Stimulated activated naive CD8-positive, alpha-beta T cell treated with anti-CD3 and anti-CD28 coated beads, Interleukin-15, amount 100 ng/mL, for 72 hours (primary cell): ENCODE measurements around the gene CABP1.

Experiments used
- ATAC-seq: fragments of 150-1000 bp; cut with Tn5 transposase; 2 replicates; pipeline ENCODE4 v1.10.0; 2021; ENCODE audit warnings: mild to moderate bottlenecking, moderate library complexity
- DNase-seq, 2 donors: peaks; one replicate each; pipeline ENCODE4 v3.0.0; 2021 to 2022
- H3K27ac Mint-ChIP-seq, 2 donors: one replicate each; pipeline ENCODE4 v1.8.0; 2022; ENCODE audit warnings: mild to moderate bottlenecking in 2 of 2, mixed read lengths in 2 of 2, moderate library complexity in 2 of 2
- H3K27me3 Mint-ChIP-seq: one replicate; pipeline ENCODE4 v1.8.0; 2022; ENCODE audit warnings: mixed read lengths
- H3K4me1 Mint-ChIP-seq: one replicate; pipeline ENCODE4 v1.8.0; 2022; ENCODE audit warnings: mild to moderate bottlenecking, mixed read lengths
- H3K4me3 Mint-ChIP-seq, 2 donors: one replicate each; pipeline ENCODE4 v1.8.0; 2022; ENCODE audit warnings: mild to moderate bottlenecking in 2 of 2, mixed read lengths in 2 of 2, moderate library complexity in 1 of 2
- H3K9me3 Mint-ChIP-seq, 2 donors: one replicate each; pipeline ENCODE4 v1.8.0; 2022; ENCODE audit warnings: mixed read lengths in 2 of 2

Gene CABP1

GRCh38 chr12:120692524-120693033, 52.2 kb downstream of the CABP1 start:
- H3K27ac Mint-ChIP-seq, result peak overlapping the region in 1 of 2 donors; percentile 51
- no peak for DNase-seq
- no peaks in the 10 kb centered on the region for H3K9me3 Mint-ChIP-seq
- H3K4me1 Mint-ChIP-seq, result peaks cover 59% of the 10 kb centered on the region
- no peaks in the 10 kb centered on the region for H3K27me3 Mint-ChIP-seq
- no peak overlapping the region for H3K4me3 Mint-ChIP-seq
- ATAC-seq, result no peak

DNA sequence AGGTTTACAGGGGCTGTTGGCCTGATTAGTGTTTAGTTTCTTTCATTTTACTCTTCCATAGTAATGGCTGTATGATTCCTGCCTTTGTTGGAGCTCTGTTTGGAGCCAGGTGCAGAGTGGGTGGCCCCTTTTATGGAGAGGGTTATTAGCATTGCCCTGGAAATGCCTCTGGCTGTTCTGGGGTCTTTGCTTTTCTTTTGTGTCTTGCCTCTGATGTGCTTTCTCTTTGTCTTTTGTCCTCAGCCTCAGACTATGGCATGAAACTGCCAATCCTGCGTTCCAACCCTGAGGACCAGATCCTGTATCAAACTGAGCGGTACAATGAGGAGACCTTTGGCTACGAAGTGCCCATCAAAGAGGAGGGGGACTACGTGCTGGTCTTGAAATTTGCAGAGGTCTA, 53.4 kb downstream of the CABP1 start:
- Mint-ChIP-seq H3K4me1 (peaks cover 47% of the 10 kb centered on the region), H3K4me3 (no peak overlapping the region)

GRCh38 chr12:120696626-120697025, 56.2 kb downstream of the CABP1 start:
- DNase-seq, result no peak
- Mint-ChIP-seq H3K27ac (no peak overlapping the region), H3K4me1 (peaks cover 22% of the 10 kb centered on the region), H3K9me3 (no peaks in the 10 kb centered on the region), H3K27me3 (no peaks in the 10 kb centered on the region), H3K4me3 (no peak overlapping the region)
- ATAC-seq, result no peak

More for the DNA sequence above, 53.4 kb downstream of the CABP1 start:
- ATAC-seq, result no peak
- H3K27me3 Mint-ChIP-seq, result no peaks in the 10 kb centered on the region
- peak overlapping the region in 1 of 2 donors; percentile 2 for H3K27ac Mint-ChIP-seq
- DNase-seq, result no peak
- no peaks in the 10 kb centered on the region for H3K9me3 Mint-ChIP-seq

GRCh38 chr12:120697344-120697743, 56.9 kb downstream of the CABP1 start:
- DNase-seq, result no peak
- H3K4me3 Mint-ChIP-seq, result no peak overlapping the region
- no peaks in the 10 kb centered on the region for H3K27me3 Mint-ChIP-seq
- ATAC-seq, result no peak
- H3K27ac Mint-ChIP-seq, result no peak overlapping the region
- H3K4me1 Mint-ChIP-seq, result peaks cover 16% of the 10 kb centered on the region
- H3K9me3 Mint-ChIP-seq, result no peaks in the 10 kb centered on the region

- H3K9me3 Mint-ChIP-seq, result no peaks in the 10 kb centered on the region
- ATAC-seq, result no peak
- H3K27me3 Mint-ChIP-seq, result no peaks in the 10 kb centered on the region
- no peak for DNase-seq
- H3K4me1 Mint-ChIP-seq, result peaks cover 4% of the 10 kb centered on the region
- peak overlapping the region in 1 of 2 donors; percentile 44 for H3K27ac Mint-ChIP-seq
- no peak overlapping the region for H3K4me3 Mint-ChIP-seq
Observed at GRCh38 chr12:120698665-120699064, 58.2 kb downstream of the CABP1 start.

GRCh38 chr12:120699553-120699952, 59.1 kb downstream of the CABP1 start:
- ATAC-seq (no peak), DNase-seq (no peak)
- Mint-ChIP-seq H3K9me3 (no peaks in the 10 kb centered on the region), H3K4me3 (no peak overlapping the region), H3K27ac (no peak overlapping the region), H3K27me3 (no peaks in the 10 kb centered on the region), H3K4me1 (no peaks in the 10 kb centered on the region)

- peak overlapping the region in 1 of 2 donors; percentile 71 for H3K27ac Mint-ChIP-seq
Observed at GRCh38 chr12:120700886-120701285, 60.5 kb downstream of the CABP1 start.

DNA sequence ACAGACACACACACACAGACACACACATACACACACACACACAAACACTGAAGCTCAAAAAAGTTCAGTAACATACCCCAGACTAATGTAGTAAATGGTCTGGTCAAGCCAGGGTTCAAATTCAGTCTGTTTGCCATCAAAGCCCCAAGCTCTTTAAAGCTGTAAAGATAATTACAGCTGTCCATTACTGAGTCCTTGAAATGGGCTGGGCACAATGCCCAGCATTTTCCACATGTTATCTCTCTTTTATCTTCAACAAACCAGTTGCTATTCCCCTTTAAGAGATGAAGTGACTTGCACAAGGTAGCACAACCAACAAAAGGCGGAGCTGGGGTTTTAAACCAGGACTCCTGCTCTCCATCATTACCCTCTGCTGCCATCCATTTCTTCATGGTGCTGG, 62.2 kb downstream of the CABP1 start:
- H3K4me1 Mint-ChIP-seq, result no peaks in the 10 kb centered on the region
- no peak for DNase-seq
- no peaks in the 10 kb centered on the region for H3K27me3 Mint-ChIP-seq
- H3K4me3 Mint-ChIP-seq, result no peak overlapping the region
- ATAC-seq, result no peak
- peak overlapping the region in 1 of 2 donors; percentile 42 for H3K27ac Mint-ChIP-seq
- no peaks in the 10 kb centered on the region for H3K9me3 Mint-ChIP-seq

More at GRCh38 chr12:120700886-120701285, 60.5 kb downstream of the CABP1 start:
- no peak for ATAC-seq
- no peak for DNase-seq
- no peaks in the 10 kb centered on the region for H3K9me3 Mint-ChIP-seq
- no peaks in the 10 kb centered on the region for H3K27me3 Mint-ChIP-seq
- H3K4me3 Mint-ChIP-seq, result no peak overlapping the region
- no peaks in the 10 kb centered on the region for H3K4me1 Mint-ChIP-seq

DNA sequence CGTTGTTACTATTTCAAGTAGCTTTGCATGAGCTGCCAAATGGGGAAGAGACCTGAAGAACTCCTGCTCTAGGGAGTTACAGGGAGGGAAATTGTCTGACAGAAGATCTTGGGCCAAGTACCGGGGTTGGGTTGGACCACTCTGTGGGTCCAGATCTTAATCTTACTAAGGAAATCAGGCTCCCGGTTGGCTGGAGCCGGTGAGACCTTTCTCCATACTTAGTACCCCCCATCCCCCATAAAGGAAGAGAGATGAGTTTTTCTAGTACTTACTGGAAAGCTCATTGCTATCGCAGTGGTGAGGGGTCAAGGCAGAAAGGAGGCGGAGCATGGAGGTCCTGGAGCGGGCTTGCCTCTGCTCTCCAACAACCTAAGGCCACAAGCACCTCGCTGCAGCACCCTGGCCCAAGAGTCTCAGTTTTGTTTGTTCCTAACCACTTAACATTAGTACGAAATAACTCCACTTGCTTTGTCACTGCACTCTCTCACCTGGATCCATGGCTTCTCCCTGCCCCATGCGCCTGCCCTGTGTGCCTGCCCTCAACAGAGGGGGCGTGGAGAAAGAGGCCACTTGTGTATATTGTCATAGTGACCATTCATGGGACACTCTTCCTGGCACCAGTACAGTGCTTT, 63.0 kb downstream of the CABP1 start:
- DNase-seq, result no peak
- no peak for ATAC-seq
- Mint-ChIP-seq H3K9me3 (no peaks in the 10 kb centered on the region), H3K27me3 (no peaks in the 10 kb centered on the region), H3K4me3 (no peak overlapping the region), H3K4me1 (no peaks in the 10 kb centered on the region), H3K27ac (no peak overlapping the region)

GRCh38 chr12:120705618-120706017, 65.2 kb downstream of the CABP1 start:
- Mint-ChIP-seq H3K4me1 (peaks cover 7% of the 10 kb centered on the region), H3K27ac (no peak overlapping the region), H3K9me3 (no peaks in the 10 kb centered on the region), H3K27me3 (no peaks in the 10 kb centered on the region), H3K4me3 (no peak overlapping the region)
- DNase-seq (no peak), ATAC-seq (no peak)

GRCh38 chr12:120706029-120706428, 65.6 kb downstream of the CABP1 start:
- H3K27ac Mint-ChIP-seq, result peak overlapping the region in 1 of 2 donors; percentile 68
- H3K9me3 Mint-ChIP-seq, result no peaks in the 10 kb centered on the region
- no peak overlapping the region for H3K4me3 Mint-ChIP-seq
- no peaks in the 10 kb centered on the region for H3K27me3 Mint-ChIP-seq
- DNase-seq, result no peak
- peaks cover 7% of the 10 kb centered on the region for H3K4me1 Mint-ChIP-seq
- ATAC-seq, result no peak

- Mint-ChIP-seq H3K4me3 (no peak overlapping the region), H3K27ac (no peak overlapping the region), H3K9me3 (no peaks in the 10 kb centered on the region)
Observed at GRCh38 chr12:120708651-120709050, 68.2 kb downstream of the CABP1 start.

GRCh38 chr12:120710031-120710804, 69.8 kb downstream of the CABP1 start, which contains the start of gene UNC119B:
UNC119B (plus strand) TSS chr12:120710458; CDS start chr12:120710475, 17 bp downstream.
- Mint-ChIP-seq H3K4me1 (peaks cover 31% of the 10 kb centered on the region), H3K27ac (peak within 1 kb of the TSS; percentile 90 to 91), H3K4me3 (peak within 1 kb of the TSS; percentile 84 to 92), H3K9me3 (no peaks in the 10 kb centered on the region), H3K27me3 (no peaks in the 10 kb centered on the region)
- DNase-seq (peak; percentile 68 to 72), ATAC-seq (peak; percentile 86)

More at GRCh38 chr12:120708651-120709050, 68.2 kb downstream of the CABP1 start:
- H3K27me3 Mint-ChIP-seq, result no peaks in the 10 kb centered on the region
- DNase-seq (no peak), ATAC-seq (no peak)
- peaks cover 27% of the 10 kb centered on the region for H3K4me1 Mint-ChIP-seq

DNA sequence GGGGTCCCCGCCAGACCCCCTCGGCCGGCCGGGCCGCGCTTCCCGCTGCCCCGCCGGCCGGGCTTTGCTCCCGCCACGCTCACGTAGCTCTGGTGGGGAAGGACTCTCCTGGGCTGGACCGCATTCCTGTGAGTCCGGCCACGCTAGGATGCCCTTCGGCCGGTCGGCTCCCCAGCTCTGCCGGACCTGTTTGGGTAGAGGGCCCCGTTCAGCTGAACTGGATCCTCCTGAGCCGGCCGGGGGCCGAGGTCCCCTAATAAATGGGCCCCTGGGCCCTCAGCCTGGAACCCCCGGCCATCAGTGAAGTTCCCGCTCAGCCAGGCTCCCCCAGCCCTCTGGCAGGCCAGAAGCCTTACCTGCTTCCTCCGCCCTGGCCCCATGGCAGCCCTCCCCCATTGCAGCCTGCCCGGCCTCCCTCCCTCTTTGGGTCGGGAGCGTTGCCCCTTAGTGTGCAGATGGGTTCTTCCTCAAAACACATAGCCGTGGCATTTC, 70.4 kb downstream of the CABP1 start:
- Mint-ChIP-seq H3K4me3 (peak overlapping the region; percentile 84 to 92), H3K27ac (peak overlapping the region; percentile 90 to 91), H3K4me1 (peaks cover 31% of the 10 kb centered on the region), H3K9me3 (no peaks in the 10 kb centered on the region), H3K27me3 (no peaks in the 10 kb centered on the region)
- ATAC-seq, result peak; percentile 50
- peak; percentile 15 to 31 for DNase-seq

GRCh38 chr12:120711411-120711810, 71.0 kb downstream of the CABP1 start:
- DNase-seq (no peak), ATAC-seq (no peak)
- Mint-ChIP-seq H3K27me3 (no peaks in the 10 kb centered on the region), H3K4me1 (peaks cover 31% of the 10 kb centered on the region), H3K9me3 (no peaks in the 10 kb centered on the region), H3K4me3 (peak overlapping the region; percentile 84 to 92), H3K27ac (peak overlapping the region; percentile 90 to 91)

GRCh38 chr12:120712610-120713009, 72.2 kb downstream of the CABP1 start:
- H3K9me3 Mint-ChIP-seq, result no peaks in the 10 kb centered on the region
- peaks cover 31% of the 10 kb centered on the region for H3K4me1 Mint-ChIP-seq
- DNase-seq, result no peak
- H3K4me3 Mint-ChIP-seq, result no peak overlapping the region
- H3K27me3 Mint-ChIP-seq, result no peaks in the 10 kb centered on the region
- H3K27ac Mint-ChIP-seq, result no peak overlapping the region
- ATAC-seq, result no peak
